Hematopoietic multipotent progenitor cell (in vitro differentiated cells): ENCODE results near the gene CCS. TPM values are rescaled to one million over a fixed set of nuclear protein-coding genes. Genes with fewer than 3 reads are reported as not detected.
"Not testable (repeated sequence)": the region's sequence is repeated elsewhere in the genome, so short reads cannot be mapped to it uniquely, and the experiment has no call there.

Experiments used
- DNase-seq, 3 donors: peaks; one replicate each; pipeline ENCODE4 v3.0.0-alpha.2; 2011 to 2015; ENCODE audit warnings: low read depth in 2 of 3, low spot score in 2 of 3
- total RNA-seq: library from RNA; depleted of rRNA; stranded (reverse); fragments of >200 nt; gene quantifications from one replicate; pipeline ENCODE4 v1.2.3, GENCODE V29; 2012

Gene CCS
- total RNA-seq, 1 donor: 103 TPM

DNA sequence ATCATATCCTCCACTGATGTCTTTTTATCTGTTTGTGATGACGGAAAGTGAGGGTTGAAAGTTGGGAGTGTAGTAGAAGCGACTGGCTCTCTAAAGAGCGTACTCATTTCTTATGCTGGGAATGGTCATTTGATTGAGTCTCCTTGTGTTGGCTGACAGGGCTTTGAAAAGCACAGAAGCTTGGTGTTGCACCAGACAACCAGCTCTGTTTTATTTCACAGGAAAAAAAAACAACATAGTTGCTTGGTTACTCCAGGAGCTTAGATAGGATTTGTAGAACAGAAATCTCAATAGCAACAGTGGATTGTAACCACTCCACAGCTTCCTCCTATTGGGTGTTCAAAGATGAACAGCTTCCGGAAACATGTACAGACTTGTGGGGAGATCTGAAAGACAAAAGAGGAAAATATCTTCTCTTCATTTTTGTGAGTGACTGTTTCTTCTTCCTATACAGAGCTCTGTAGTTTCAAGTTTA lies 26.1 kb downstream of the CCS start:
- peak; percentile 50 to 90 (median 64) for DNase-seq

DNA sequence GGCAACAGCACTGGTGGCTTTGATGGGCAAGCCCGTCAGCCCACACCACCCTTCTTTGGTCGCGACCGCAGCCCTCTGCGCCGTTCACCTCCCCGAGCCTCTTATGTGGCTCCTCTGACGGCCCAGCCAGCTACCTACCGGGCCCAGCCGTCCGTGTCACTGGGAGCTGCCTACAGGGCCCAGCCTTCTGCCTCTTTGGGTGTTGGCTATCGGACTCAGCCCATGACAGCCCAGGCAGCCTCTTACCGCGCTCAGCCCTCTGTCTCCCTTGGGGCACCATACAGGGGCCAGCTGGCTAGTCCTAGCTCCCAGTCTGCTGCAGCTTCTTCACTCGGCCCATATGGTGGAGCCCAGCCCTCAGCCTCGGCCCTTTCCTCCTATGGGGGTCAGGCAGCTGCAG lies 31.5 kb downstream of the CCS start:
- DNase-seq: no peak

DNA sequence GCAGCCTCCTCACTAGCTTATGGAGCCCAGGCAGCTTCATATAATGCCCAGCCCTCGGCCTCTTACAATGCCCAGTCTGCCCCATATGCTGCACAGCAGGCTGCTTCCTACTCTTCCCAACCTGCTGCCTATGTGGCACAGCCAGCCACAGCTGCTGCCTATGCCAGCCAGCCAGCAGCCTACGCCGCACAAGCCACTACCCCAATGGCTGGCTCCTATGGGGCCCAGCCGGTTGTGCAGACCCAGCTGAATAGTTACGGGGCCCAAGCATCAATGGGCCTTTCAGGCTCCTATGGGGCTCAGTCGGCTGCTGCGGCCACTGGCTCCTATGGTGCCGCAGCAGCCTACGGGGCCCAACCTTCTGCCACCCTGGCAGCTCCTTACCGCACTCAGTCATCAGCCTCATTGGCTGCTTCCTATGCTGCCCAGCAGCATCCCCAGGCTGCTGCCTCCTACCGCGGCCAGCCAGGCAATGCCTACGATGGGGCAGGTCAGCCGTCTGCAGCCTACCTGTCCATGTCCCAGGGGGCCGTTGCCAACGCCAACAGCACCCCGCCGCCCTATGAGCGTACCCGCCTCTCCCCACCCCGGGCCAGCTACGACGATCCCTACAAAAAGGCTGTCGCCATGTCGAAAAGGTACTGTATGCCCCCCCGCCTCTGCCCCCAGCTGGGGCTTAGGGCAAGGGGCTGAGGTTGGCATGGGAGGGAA lies 32.2 kb downstream of the CCS start:
- DNase-seq: no peak

DNA sequence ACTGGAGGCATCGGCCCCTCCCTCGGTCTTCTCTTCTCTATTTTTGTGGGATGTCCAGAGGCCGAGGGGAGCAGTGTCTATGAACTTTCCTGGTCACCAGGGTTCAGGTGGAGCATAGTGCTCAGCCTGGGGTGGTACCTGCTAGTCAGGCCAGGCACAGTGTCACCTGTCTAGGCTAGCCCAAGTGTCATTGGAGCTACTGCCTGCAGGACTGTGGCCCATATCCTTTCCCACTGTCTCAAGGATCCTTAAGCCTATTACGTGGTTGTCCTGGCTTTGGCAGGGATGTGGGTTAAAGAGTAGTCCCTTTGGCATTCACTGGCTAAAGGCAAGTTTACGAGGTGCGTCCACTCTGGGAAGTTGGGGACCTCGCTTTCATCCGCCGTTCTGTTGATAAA lies 32.8 kb downstream of the CCS start:
- DNase-seq: no peak

DNA sequence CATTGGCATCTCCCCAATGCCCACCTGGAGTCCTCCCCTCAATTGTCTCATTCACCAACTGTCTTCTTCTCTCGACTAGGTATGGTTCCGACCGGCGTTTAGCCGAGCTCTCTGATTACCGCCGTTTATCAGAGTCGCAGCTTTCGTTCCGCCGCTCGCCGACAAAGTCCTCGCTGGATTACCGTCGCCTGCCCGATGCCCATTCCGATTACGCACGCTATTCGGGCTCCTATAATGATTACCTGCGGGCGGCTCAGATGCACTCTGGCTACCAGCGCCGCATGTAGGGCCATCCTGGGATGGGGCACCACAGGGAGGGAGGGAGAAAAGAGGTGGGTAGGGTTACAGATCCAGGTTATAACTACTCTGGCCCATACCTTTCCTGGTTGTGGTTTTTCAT lies 33.4 kb downstream of the CCS start:
- DNase-seq: no peak

DNA sequence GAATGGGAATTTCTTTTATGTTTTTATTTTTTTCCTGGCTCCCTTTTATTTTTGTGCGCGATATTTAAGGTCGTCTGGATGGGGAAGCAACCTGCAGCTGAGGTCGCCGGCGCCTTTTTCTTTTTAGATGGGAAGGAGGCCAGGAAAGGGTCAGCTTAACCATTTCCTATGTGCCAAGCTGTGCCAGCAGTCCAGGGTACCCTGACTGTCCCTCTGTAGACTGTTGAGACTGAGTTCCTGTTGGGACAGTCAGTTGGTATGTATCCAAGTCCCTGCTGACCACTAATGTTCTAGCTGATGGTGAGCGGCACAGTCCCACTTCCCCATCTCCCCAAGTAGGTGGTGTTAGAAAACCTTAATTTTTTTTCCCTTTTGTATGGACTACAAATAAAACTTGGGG lies 33.9 kb downstream of the CCS start:
- DNase-seq: no peak

DNA sequence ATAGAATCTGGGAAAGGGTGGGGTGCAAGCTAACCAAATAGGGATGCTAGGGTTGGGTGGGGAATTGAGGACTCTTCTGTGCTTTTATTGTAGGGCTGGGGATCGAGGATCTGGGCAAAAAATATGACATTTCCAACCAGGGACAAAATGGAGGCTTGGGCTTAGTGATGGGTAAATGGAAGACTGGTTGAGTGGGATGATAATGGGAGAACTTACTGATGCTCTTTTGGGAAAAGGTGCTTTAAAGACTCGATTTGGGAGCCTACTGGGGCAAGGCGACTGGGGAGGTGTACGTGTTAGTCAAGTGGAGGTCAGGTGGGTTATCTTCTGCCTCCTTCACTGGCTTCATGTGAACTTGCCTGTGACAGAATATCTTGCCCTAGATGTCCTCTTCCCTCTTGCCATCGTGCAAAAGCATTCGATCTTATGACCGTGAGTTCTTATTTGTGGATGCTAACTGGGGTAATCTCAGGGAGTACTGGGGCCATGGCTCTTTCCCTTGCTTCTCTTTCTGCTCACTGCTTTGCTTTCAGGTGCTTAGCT lies 35.1 kb downstream of the CCS start:
- no peak for DNase-seq

DNA sequence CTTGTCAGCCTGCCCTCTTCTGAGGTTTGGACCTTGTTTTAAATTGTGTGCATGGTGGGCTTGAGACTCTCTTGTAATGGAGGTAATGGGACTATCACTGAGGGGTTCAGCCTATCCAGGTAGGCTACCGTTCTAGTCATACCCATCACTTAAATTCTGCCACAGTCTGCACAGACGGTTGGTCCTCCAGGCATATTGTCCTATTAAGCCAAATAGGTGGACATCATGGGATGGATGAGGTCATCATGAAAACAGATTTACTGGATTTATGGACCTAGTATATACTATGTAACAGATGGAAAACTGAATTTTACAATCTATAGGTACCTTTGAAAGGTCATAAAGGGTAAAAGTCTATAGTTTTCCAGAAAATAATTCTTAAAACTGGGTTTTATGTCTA lies 36.4 kb downstream of the CCS start:
- DNase-seq: no peak

DNA sequence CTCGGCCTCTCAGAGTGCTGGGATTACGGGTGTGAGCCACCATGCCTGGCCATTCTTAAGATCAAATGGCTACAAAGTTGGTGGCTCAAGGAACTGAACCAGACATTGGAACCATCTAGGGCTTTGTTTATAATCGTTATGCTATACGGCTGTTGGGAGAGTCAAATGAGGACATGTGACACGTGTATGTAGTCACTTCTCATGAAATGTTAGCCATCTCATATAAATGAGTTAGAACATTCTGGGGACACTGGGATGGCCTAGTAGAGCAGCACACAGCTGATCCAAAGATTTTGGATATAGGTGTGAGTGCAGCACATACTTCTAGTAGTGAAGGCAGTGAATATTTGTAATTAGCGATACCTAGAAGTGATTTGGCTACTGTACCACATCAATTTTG lies 38.9 kb downstream of the CCS start:
- no peak for DNase-seq

DNA sequence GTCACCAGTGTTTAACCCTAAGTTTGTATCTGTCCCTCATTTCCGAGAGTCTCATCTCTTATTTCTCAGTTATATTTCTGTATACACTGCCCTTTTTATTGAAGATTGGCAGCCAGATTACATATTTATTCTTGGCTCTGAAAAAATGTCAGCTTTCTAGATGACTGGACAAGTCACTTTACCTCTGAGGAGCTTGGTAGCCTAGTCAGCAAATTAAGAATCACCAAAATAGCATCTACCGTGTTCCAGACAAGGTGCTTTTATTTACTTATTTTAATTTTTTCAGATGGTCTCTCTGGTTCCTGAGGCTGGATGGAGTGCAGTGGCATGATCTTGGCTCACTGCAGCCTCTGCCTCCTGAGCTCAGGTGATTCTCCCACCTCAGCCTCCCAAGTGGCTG lies 40.0 kb downstream of the CCS start:
- no peak for DNase-seq

DNA sequence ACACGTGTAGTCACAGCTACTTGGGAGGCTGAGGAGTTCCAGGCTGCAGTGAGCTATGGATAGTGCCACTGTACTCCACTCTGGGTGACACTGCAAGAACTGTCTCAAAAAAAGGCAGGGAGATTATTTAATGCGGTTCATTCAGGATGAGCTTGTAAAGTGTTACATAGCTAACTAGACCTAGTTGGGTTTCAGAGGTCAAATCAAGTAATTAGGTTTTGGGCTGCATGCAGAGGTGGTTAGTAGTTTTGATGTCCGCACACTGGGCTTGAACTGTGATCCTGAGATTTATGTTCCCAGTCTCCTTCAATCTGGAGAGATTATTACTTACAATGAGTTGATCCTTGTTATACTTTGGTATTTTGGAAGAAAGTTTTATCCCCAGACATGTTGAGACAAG lies 43.4 kb downstream of the CCS start:
- DNase-seq: no peak

DNA sequence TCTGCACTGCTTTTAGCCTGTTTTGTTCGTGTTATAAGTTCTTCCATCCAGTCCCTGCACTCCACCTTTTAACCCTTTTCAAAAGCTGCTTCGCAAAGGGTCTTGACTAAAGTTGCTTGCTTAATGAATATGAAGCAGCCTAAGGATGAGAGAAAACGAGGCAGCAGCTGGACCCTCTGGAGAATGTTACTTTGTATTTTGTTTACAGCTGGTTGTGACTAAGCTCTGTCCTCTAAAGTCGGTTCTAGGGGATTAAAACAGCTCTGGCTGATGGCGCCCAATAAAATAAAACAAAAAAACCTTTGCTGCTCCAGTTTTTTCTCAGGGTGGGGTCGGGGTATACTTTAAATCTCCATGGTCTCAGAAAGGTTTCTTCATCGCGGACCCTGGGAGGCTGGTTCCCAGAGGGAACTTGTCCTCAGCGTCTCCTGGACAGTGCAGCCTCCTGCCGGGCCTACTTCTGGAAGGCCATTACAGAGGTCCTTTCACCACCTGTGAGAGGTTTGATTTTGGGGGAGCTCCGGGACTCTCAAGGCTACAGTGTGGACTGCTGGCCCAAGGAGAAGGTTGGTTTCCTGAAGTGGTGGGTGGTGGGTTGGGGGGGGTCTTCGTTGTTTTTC lies 44.7 kb downstream of the CCS start:
- DNase-seq: no peak

DNA sequence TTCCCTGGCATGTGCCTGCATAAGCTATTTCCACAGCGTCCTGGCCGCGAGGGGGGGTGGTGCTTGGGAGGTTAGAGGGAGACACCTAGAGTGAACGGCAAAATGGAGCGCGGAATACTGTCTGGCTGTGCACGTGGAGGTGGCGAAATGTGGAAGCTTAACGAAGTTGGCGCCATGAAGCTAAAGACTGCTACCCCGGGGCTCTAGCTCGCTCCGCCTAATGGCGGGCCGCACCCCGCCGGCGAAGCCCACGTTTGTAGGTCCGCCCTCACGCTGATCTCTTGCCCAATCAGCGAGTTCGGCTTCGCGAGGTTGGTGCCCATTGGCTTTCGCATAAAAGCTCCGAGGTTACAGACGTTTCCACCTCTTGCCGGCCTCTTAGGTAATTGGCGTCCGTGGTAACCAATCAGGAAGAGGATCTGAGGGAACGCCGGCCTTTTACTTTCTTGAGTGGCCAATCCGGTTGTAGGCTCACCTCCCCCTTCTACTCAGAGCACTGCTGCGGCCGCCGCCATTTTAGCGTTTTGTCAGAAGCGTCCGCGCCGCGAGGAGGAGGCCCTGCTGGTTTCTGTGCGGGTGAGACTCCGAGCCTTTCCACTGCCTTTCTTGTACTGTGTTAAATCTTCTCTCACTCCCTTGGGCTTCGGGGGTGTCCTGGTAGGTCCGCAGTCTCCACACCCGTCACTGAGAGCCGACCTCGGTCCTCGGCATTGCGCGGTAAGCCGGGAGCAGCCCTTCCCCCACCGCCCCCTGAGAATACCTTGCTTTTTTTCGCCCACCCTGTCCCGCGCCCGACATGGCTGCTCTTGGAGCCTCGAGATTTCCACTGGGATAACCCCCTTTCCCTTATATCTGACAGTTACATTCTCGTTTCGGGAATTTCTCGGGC lies 45.4 kb downstream of the CCS start, which contains the start of gene RBM4:
RBM4 (plus strand) TSS at position 527 of the 889 bp plus-strand sequence. CDS start 1,009 bp downstream, outside the sequence.
- peak; percentile 90 to 100 (median 100) for DNase-seq

DNA sequence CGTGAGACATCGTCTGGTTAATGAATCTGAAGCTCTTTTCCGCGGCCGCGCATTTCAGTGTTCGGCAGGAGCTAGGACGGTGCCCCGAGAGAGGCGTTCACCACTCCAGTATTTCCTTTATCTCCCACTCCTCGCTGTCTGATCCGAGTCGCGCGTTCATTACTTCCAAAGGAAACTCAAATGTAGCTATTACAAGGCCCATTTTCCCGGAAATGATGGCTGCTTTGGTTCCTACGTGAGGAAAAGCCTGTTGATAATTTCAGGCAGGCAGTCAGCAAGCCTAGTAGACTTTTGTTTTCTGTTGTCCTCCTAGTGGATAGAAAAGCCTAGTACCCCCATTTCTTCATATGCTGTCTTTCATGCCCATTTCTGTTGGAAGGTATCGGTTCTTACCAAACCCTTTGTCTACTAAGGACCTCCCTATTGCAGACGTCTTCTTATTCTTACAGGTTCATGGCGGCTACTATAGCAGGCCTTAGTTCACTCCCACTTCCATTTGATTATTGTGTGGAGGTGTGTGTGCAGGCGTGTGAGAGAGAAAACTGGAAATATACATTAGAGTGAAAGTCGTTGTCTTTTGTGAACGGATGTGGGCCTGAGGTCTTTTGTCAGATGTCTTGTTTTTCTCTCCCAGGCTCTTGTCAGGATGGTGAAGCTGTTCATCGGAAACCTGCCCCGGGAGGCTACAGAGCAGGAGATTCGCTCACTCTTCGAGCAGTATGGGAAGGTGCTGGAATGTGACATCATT lies 46.3 kb downstream of the CCS start:
- DNase-seq: peak in 2 of 3 donors; percentile 62 to 74

DNA sequence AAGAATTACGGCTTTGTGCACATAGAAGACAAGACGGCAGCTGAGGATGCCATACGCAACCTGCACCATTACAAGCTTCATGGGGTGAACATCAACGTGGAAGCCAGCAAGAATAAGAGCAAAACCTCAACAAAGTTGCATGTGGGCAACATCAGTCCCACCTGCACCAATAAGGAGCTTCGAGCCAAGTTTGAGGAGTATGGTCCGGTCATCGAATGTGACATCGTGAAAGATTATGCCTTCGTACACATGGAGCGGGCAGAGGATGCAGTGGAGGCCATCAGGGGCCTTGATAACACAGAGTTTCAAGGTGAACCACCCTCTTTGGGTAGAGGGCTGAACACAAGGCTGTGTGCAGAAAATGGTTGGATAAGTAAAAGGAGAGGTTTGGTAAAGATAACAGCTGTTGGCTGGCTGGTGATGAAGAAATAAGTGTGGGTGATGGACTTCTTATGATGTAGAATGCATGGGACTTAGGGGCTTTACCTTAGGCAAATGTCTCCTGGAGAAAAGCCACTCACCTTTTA lies 46.9 kb downstream of the CCS start:
- DNase-seq: not testable (repeated sequence)

DNA sequence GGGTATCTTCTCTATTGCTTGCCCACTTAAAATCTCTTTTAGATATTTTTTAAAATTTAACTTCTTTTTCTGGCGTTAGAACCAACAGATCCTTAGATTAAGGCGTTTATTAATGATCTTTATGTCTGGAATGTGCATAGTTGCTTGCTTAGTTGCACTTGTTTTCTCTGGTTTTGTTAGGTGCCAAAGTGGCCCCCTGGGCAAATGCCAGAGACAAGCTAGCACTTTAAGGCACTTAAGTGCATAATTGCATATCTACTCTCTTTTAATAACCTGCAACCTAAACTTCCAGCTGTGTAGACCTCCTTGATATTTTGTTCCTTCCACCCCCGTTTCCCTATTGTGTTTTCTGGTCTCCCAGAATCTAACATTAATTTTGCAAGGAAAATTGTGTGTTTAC lies 48.8 kb downstream of the CCS start:
- no peak for DNase-seq

DNA sequence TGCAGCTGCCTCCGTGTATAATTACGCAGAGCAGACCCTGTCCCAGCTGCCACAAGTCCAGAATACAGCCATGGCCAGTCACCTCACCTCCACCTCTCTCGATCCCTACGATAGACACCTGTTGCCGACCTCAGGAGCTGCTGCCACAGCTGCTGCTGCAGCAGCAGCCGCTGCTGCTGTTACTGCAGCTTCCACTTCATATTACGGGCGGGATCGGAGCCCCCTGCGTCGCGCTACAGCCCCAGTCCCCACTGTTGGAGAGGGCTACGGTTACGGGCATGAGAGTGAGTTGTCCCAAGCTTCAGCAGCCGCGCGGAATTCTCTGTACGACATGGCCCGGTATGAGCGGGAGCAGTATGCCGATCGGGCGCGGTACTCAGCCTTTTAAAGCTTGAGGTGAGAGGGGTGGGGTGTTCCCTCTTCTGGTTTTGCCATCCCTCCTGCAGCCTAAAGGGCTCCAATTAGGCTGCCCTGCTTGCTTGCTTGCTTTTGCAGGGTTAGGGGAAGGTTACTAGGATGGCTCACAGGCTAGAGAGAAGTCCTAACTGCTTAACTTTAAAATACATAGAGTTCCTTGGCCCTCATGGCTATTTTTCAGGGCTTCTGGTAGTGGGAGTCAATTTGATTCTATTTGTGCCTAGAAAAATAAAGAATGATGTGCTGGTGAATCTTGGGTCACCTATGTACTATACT lies 50.9 kb downstream of the CCS start:
- DNase-seq: no peak

DNA sequence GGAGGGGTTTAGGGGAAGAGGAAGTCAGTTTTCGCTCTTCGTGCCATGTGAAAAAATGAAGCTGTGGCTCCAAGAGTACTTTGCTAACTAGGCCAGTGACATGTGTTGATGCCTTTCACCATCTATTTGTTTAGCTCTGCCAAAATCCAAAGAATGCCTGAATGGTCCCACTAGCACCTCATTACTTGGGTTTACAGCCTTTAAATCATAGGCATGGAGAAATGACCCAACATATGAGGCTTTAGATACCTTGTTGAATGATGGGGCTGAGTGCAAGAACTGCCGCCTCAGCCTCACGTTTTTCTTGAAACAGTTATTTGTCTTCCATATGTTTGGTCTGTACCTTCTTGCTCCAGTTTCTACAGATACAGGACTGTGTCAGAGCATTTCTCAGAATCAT lies 53.8 kb downstream of the CCS start:
- no peak for DNase-seq

DNA sequence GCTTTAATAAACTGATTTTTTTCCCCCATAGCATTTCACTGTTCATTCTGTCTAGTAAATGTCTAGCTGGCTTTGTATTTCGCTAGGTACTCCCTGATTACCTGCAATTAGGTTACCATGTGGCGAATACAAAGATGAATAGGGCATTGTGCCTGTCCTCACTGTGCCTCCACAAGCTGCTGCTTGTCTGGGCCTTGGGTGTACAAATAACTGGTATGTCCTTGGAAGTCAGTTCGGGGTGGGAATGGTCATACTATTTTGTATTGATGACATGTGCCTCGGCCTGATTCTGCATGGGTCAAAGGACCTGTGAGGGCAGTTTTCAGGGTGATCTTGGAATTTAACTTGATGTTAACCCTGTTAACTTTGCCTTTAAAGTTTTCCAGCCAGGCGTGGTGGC lies 56.9 kb downstream of the CCS start:
- no peak for DNase-seq

DNA sequence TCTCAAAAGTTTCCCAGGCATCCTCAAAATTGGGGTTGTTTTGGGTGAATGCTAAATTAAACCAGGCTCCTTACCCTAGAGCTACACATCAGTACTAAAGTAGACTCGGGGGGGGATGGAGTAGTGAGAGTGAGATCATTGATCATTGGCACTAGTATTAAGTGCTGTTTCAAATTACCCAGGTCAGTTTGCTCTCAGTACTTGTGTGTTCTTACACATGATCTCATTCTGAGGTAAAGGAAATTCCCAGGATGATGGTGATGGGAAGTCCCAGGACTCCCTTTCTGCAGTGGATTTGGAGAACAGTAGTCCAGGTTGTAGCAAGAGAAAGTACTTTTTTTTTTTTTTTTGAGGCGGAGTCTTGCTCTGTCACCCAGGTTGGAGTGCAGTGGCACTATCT lies 58.0 kb downstream of the CCS start:
- DNase-seq: no peak
